ENCODE measurements around the gene PPP1R27. TPM values are rescaled to one million over a fixed set of nuclear protein-coding genes. Genes with fewer than 3 reads are reported as not detected.

PPP1R27 gene, protein sequence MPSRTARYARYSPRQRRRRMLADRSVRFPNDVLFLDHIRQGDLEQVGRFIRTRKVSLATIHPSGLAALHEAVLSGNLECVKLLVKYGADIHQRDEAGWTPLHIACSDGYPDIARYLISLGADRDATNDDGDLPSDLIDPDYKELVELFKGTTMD
- 90.6 TPM for polyA plus RNA-seq (ENCODE audit: insufficient read length)

DNA sequence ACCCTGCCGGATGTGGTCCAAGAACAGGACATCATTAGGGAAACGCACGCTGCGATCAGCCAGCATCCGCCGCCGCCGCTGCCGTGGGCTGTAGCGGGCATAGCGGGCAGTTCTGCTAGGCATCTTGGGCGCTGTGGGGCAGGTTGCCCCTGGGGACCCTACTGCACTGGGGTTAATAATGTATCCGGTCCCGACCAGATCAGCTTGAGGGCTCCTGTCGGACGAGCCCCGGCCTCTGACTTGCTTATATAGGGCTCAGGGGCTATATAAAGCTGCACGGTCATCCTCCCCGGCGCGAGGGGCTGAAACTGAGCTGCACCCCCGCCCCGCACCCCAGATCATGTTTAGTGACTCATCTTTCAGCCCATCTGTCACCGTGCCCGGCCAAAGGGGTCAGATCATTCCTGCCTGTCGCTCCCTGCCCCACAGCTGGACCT, at the start of gene PPP1R27:
Gene PPP1R27, minus strand, starts transcription at position 220 of the 437 bp plus-strand sequence. Its CDS starts 97 bp downstream, at position 123.
- DNase-seq (ENCODE audit: low read depth), result no peak

DNA sequence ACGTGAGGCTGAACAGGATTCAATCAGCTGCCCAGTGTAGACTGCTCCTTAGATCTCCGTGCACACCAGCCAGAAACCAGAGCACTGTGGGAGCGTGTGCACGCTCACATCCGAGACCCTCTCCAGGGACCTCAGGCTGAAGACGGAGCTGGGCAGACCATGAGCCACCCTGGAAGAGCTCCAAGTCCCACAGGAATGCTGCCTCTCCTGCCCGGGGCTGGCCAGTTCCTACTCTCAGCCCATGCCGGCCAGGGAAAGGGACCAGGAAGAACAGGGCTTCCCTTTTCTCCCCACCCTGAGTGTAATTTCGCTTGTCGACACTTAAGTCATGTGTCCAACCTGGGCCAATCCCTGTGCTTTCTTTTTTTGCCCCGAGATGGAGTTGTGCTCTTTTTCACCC, 49.7 kb upstream of the PPP1R27 start:
- no peak for DNase-seq (ENCODE audit: low read depth)

DNA sequence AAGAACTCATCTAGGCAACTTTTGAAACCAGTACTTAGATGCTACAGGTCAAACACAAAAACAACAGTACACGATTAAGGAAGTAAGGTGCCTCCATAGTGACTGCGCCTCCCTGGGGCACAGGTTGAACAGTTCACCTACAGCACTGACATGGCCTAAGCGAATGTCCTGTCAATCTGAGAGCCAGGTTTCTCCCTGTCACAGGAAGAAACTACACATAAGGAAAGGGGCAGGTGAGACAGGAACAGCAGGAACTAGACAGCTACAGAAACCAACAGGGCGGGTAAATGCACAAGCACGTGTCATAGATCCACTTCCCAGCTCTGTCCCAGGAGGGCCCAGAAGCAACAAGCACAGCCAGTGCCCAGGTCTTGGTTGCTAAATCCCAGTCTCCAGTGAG, 44.3 kb upstream of the PPP1R27 start:
- DNase-seq (ENCODE audit: low read depth), result no peak

DNA sequence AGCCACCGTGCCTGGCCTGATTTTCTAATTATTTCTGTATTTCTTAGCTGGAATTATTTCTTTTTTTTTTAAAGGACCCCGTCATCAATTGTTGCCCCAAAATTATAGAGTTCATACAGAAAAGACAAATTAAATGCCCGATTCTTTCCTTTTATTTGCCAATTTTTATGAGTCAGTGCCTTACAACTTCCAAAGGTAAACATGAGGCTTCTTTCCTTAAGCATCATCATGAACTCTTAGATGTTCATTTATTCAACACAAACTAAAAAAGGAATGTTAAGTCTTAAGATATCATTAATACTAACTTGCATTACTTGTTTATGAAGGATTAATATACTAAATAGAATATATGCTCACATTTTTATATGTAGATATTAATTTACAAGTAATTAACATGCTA, 43.4 kb upstream of the PPP1R27 start:
- no peak for DNase-seq (ENCODE audit: low read depth)

DNA sequence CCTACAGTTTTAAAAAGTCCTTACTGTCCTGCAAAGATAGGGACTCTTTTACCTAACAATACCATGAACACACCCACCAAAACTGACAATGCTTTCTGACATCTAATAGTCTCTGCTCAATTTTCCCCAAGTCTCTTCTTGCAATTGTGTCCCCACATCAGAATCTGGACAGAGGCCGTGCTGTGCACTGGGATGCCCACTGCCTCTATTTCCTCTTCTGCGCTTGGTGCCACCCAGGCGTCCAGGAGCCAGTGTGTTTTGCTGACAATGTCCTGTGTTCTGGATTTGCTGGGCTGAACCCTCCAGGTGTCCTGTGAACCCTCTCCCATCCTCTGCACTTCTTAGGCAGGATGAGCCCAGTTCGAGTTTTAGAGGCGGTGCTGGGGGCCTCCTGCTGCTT, 42.7 kb upstream of the PPP1R27 start:
- no peak for DNase-seq (ENCODE audit: low read depth)

DNA sequence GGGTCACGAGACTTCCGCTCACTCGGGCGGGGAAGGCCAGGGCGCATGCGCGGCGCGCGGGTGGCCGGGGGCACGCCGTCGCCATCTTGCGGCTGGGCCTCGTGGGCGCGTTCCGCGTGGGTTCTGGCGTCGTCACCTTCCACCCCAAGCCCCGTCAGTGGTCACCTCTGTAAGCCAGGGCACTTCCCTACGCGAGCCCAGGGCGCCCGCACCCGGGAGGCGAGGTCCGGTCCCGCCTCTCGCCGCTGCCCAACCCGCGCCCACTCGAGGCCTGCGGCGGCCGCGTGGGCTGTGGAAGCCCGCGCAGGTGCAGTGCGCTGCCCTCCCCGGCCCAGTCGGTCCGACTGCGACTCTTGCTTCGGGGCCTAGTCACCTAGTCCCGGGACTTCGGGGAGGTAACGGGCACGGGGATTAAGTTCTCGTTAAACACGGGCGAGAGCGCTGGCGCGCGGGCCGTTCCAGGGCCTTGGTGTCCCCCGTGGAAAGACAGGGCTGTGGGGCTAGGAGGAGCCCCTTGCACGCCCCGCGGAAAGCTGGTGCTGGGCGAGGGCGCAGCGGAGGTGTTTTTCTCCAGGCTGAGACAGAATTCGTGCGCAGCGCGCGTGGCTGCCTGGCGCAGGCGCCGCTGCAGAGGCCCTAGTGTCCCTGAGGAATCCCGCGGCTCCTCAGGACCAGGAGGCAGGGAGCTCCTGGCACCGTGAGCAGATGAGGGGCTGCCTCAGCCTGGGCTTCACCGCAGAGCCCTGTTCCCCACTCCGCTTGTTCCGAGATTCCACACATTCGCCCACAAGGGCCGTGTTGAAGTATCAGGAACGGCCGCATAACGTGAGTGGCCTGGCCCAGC, 36.8 kb upstream of the PPP1R27 start:
- DNase-seq (ENCODE audit: low read depth), result peak; percentile 68

DNA sequence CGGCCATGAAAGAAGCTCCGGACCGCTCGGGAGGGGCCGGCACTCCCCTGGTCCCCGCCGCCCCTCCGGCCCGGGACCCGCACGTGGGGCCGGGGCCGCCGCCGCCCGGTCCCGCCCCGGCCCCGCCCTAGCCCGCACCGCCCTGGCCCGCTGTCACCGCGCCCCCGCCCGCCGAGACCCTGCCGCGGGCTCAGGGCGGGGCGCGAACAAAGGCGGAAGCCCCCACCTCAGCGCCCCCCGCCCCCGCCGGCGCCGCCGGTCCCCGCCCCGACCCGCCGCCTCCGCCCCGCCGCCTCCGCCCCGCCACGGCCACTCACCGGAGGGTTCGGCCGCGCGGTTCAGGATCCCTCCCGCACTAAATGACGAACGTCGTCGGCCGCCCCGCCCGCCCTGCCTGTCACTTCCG, 36.1 kb upstream of the PPP1R27 start, which contains the start of gene ARHGDIA:
Gene ARHGDIA, minus strand, starts transcription at position 357 of the 406 bp plus-strand sequence. CDS start 1,407 bp downstream, outside the sequence.
- DNase-seq (ENCODE audit: low read depth), result no peak

DNA sequence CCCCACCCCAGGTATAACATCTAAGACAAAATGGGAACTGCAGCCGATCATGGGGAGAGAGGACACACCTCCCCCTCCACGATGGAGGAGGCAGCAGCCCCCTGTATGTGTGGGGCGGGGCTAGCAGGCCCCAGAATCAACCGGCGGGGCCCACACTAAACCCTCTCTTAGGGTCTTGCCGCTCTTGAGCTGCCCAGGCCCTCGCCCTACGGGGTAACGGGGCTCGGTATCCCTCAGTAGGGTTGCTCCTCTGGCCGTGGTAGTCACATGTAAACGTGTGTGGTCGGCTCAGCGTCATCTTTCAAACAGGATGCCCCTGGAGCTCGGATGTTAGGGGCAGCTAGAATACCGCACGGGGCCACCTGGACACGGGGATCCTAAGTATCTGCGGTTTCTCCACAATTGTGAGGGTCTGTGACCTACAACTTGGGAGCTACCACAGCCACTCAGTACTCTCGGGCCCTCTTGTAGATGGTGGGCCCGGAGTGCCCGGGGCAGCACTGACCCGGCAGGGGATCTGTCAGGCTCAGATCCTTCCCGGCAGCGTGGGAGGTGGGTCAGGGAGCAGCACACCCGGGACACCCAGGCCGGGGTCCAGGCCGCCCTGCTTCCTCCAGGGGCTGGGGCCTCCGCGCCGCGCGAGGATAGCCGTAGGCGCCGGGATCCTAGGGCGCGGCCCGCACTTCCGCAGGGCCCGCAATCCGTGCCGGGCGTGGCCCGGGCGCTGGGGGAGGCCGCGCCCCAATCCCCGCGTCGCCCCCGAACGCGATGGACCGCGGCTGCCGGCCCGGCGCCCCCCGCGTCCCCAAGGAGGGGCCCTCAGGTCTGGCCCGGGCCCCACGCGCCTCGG, 35.5 kb upstream of the PPP1R27 start:
- no peak for DNase-seq (ENCODE audit: low read depth)

DNA sequence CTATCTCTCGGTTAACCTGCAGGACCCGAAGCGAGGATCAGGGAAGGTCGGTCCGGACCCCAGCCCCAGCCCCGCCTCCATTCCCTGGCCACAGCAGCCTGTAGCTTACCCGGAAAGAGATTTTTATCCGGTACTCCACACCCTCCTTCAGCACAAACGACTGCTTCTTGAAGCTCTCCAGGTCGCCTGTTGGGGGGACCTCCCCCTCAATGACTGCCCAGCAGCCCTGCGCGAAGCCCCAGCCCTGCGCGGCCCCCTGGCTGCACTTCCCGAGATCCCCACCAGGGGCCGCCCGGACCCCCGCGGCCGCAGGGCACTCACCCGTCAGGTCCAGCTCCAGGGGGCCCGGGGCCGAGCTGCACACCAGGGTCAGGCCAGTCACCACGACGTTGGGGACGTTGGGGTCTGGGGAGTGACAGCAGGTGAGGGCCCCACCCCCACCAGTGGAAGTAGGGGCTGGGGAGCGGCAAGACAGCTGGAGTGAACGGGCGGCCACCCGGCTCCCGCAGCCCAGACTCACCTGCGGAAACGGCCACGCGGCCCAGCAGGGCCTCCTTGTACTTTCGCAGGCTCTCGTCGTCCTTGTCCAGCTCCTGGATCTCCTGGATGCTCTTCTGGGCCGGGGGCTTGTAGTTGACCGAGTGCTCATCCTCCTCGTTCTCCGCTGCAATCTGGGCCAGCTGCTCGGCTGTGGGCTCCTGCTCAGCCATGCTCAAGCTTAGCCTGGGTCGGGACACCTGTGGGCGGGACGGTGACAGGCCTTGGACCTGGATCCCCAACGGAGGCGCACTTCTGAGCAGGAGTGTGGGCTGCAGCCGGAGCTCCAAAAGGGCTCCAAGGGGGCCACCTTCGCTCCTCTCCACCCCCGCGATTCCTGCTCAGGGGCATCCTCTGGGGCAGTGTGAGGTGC, 34.6 kb upstream of the PPP1R27 start:
- no peak for DNase-seq (ENCODE audit: low read depth)

DNA sequence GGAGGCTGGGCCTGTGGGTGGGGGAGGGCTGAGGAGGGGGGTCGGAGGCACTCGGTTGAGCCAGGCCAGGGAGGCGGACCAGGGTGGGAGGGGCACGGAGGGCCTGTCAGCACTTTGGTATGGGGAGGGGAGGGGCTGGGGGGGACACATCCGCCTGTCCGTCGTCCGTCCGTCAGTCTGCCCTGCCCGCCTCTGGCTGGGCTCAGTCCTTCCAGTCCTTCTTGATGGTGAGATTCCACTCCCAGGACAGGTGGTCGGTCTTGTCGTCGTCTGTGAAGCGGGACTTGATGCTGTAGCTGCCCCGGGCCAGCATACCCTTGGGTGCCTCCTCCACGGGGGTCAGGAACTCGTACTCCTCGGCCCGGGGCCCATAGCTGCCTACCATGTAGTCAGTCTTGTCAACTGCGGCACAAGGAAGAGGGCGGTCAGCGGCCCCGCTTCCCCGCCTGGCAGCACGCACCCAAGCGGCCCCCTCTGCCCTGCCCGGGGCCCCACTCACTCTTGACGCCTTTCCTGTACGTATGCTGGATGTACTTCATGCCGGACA, 33.9 kb upstream of the PPP1R27 start:
- no peak for DNase-seq (ENCODE audit: low read depth)

DNA sequence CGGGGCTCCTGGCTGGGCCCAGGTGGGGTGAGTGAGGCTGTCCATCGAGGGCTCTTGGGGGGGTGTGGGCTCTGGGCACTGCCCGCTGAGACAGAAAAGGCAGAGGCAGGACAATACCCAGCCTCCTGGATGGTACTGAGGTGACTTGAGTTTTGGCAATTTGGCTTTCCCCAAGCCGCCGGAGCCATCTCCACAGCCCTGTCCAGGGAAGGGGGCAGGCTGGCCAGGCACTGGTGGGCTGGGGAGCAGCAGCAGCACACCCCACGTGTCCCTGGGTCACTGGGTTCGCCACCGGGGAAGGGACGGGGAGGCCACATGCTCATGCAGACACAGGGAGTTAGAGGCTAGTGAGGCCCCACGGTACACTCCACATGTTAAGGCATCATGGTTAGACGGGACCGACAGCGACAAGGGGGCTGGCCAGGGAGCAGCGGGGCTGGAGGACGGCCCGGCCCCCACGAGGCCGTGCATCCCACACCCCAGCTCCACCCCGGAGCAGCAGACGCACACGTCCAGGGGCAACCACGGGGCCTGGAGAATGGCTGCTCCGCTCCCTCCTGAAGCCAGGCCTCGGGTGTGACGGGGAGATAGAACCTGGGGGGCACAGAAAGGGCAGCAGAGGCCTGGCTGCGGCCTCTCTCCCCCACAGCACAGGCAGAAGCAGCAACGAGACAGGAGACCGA, 33.3 kb upstream of the PPP1R27 start:
- DNase-seq (ENCODE audit: low read depth), result no peak

DNA sequence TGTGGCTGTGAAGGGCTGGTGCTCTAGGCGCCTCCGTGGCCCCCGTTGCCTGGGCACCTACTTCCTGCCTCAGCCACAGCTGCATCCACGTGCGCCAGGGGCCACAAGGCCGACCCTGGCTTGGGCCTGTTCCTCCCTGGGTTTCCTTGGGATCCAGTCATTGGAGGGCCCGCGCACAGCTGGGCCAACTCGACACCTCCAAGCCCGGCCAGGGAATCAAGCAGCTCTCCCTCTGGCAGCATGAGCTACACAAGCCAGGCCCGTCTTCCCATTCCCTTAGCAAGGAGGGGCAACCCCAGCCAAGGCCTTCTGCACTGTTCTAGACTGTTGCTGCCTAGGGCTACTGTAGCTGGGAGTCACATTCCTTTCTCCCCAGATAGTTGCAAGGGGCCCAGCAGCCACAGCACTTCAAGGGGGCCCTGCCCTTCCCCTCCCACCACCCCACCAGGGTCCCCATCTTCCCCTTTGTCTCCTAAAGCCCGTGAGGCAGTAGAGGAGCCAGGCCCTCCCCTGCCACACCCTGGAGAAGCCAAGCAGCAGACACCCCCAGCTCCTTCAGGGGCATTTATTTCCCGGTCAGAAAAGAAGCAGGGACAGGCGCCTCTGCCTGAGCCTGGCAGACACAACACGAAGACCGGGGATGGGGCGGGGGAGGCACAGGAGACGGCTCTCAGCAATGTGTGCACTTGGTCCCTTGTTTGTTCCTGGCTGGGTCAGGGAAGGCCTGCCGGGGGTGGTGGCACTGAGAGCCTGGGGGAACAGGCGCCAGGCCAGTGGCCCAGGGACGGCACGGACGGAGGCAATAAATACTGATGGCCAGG, 32.5 kb upstream of the PPP1R27 start:
- DNase-seq (ENCODE audit: low read depth), result no peak

DNA sequence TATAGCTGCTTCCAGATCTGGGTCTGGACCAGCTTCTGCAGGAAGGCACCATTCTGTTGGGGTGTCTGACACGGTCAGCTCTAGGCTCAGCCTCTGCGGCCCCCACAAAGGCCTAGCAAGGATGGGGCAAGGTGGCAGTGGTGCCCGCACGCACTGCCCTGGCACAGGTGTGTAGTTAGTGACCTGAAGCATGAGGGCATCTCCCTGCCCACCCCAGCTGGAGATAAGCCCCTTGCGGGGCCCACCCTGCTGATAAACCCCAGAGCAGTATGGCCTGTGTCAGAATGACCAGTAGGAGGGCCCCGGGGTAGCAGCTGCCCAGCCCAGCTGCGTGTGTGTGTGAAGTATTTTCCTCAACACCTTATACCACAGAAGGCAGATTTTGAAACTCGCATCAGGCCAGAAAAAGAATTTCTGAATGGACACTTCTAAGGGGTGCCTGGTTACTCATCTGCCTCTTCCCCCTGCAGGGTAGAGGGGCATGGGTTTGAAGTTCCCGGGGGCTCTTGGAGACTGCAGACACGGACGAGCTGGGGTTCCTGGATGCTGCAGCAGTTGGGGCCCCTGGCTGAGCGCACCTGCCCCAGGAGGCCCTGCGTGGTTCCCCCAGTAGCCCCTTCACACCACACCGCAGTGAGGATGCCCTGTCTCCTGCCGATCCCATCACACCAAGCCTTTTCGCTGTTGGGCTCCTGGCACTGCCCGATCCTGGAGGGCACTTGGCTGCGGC, 31.8 kb upstream of the PPP1R27 start:
- no peak for DNase-seq (ENCODE audit: low read depth)

DNA sequence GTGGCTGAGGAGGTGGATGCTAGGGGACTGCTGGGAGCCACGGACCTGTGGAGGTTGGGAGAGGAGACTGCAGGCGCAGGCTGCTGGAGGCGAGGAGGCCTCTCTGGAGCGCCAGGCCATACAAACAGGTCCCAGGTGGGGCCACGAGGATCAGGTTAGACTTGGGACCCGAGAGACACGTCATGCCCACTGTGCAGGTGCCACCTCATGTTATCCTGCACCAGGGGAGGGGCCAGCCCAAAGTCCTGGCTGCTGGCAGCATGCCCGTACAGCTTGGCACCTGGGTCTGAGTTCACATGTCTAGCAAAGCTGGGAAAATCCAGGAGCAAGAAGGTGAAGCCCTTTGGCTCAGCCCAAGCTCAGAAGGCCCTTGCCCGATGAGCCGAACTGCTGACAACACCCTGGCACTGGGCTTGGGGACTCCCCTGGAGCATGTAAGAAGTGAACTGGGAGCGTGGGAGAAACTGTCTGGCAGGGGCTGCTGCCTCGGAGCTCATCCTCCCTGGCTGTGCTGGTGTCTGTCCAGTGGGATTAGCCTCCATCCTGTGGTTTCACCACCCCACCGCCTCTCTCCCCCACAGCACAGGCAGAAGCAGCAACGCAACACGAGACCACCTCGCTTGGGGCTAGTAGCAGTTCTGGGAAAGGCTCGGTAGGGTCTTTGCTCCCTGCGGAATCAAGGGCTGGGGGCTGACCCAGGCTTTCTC, 31.0 kb upstream of the PPP1R27 start:
- no peak for DNase-seq (ENCODE audit: low read depth)

DNA sequence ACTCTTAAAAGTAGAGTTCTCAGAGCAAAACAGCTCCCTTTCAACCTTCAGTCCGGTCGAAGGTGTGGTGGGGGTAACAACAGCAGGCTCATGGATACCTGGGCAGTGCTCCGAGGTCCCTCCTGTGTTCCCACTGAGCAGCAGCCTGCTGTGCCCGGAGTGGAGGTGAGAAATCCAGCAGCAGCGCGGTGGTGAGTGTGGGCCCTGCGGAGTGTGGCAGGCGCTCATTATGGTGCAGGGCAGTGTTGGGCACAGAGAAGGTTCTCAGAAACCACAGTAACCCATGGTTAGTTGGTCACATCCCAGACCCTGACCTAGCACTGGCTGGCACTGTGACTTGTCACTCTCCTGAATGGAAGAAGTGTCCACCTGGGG, 30.5 kb upstream of the PPP1R27 start:
- no peak for DNase-seq (ENCODE audit: low read depth)

DNA sequence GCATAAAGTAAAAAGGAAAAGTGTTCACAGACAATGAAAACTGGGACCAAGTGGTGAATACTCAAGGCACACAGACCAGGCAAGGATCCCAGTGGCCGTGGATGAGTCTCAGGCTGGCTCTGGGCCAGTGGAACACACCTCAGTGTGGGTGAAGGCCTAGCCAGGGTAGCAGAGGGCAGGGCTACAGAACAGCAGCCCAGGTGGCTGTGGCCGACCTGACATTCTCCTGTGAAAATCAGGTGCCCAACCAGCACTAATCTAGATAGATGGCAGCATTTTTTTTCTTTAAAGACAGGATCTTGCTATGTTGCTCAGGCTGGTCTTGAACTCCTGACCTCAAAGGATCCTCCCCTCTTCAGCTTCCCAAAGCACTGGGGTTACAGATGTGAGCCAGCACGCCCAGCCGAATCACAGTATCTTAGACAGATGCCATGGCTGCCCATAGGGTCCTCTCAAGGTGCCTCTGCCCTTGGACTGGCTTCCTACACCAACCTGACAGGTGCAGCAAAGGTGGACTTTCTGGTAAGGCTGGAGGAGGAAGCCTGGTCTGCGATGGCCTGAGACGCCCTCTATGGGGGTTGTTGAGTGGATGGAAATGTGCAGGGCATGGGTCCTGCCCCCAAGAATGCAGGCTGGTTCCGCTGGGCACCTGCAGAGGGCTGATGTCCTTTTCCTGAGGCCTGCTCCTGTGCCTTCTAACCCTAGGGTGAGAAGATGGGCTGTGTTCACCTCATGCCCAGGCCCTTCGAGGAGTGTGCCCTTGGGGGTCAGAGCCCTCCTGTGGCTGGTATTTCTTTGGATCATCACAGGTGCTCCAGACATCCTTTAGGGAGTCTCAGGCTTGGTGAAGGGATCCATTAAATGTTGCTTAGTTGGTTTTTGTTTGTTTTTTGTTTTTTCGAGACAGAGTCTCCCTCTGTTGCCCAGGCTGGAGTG, 29.3 kb upstream of the PPP1R27 start:
- no peak for DNase-seq (ENCODE audit: low read depth)

DNA sequence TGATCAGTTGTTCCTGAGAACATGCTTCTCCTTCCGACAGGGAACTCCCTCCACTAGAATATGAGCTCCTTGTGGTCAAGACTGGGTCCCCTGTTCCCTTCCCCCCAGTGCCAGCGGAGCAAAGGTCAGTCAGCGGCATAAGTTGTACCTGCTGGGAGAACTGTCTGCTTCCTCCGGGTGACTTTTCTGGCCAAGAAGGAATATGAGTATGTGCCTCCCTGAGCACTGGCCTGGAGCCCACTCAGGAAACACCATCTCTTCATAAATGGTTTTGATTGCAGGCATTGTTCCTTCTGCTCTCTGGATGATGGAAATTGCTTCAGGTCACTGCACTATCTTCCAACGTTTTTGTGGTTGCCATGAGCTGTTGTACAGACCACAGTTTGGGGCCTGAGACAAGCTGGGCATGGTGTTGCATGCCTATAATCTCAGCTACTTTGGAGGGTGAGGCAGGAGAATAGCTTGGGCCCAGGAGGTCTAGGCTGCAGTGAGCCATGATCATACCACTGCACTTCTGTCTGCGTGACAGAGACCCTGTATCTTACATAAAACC, 28.3 kb upstream of the PPP1R27 start:
- no peak for DNase-seq (ENCODE audit: low read depth)

Data from forelimb muscle (tissue), 1 donor.